Measurements from ENCODE around the gene ARSB.

The ARSB gene

GRCh38 chr5:78838753-78839152 is 146.4 kb downstream of the ARSB start:
- Histone ChIP-seq H3K36me3 (ENCODE audit: control insufficient read depth, insufficient read depth, low read length) (peaks cover 1% of the 10 kb centered on the region; the same call in 1 of the 2 replicates), H3K27me3 (replicated peaks; ENCODE audit: control insufficient read depth, insufficient read depth, low read length) (no peaks in the 10 kb centered on the region), H3K4me3 (replicated peaks; ENCODE audit: low read depth, low read length) (no peak overlapping the region)
- no peak for DNase-seq (ENCODE audit: extremely low read depth, insufficient read length)
- TF ChIP-seq CTCF (IDR thresholded peaks at IDR 0.05; ENCODE audit: insufficient read depth, low read length, poor library complexity, severe bottlenecking): no peak

- TF ChIP-seq CTCF (IDR thresholded peaks at IDR 0.05; ENCODE audit: insufficient read depth, low read length, poor library complexity, severe bottlenecking): no peak
- H3K4me3 ChIP-seq (replicated peaks; ENCODE audit: low read depth, low read length): no peak overlapping the region
- H3K36me3 ChIP-seq (ENCODE audit: control insufficient read depth, insufficient read depth, low read length): peaks cover 1% of the 10 kb centered on the region; the same call in 1 of the 2 replicates
- no peaks in the 10 kb centered on the region for H3K27me3 ChIP-seq (replicated peaks; ENCODE audit: control insufficient read depth, insufficient read depth, low read length)
- no peak for DNase-seq (ENCODE audit: extremely low read depth, insufficient read length)
Measured at GRCh38 chr5:78837836-78838235, 147.3 kb downstream of the ARSB start.

DNA sequence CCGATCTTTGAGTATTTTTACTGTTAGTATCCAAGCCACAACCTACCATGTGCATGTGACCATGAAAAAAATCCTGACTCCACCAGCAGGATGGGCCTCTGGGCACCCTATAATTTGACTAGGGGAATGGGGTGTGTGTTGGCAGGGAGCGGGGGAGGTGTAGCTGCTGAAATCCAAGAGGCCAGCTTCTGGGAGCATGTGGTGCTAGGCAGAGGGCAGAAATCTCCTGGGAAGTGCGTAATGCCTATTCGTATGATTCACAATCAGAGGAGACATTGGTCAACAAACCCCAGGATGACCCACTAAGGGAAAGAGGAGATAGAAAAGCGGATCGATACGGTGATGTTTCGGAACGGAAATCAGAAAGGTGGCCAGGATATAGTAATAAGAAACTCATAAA is 149.9 kb downstream of the ARSB start:
- Histone ChIP-seq H3K36me3 (ENCODE audit: control insufficient read depth, insufficient read depth, low read length) (peaks cover 1% of the 10 kb centered on the region; the same call in 1 of the 2 replicates), H3K4me3 (replicated peaks; ENCODE audit: low read depth, low read length) (no peak overlapping the region), H3K27me3 (replicated peaks; ENCODE audit: control insufficient read depth, insufficient read depth, low read length) (no peaks in the 10 kb centered on the region)
- no peak for DNase-seq (ENCODE audit: extremely low read depth, insufficient read length)
- no peak for TF ChIP-seq CTCF (IDR thresholded peaks at IDR 0.05; ENCODE audit: insufficient read depth, low read length, poor library complexity, severe bottlenecking)

- TF ChIP-seq CTCF (IDR thresholded peaks at IDR 0.05; ENCODE audit: insufficient read depth, low read length, poor library complexity, severe bottlenecking): no peak
- H3K4me3 ChIP-seq (replicated peaks; ENCODE audit: low read depth, low read length): no peak overlapping the region
- H3K36me3 ChIP-seq (ENCODE audit: control insufficient read depth, insufficient read depth, low read length): peaks cover 1% of the 10 kb centered on the region; the same call in 1 of the 2 replicates
- no peaks in the 10 kb centered on the region for H3K27me3 ChIP-seq (replicated peaks; ENCODE audit: control insufficient read depth, insufficient read depth, low read length)
- no peak for DNase-seq (ENCODE audit: extremely low read depth, insufficient read length)
Measured at GRCh38 chr5:78833284-78833683, 151.8 kb downstream of the ARSB start.

- Histone ChIP-seq H3K27me3 (replicated peaks; ENCODE audit: control insufficient read depth, insufficient read depth, low read length) (no peaks in the 10 kb centered on the region), H3K4me3 (replicated peaks; ENCODE audit: low read depth, low read length) (no peak overlapping the region), H3K36me3 (ENCODE audit: control insufficient read depth, insufficient read depth, low read length) (no peaks in the 10 kb centered on the region; the same call in 1 of the 2 replicates)
- no peak for DNase-seq (ENCODE audit: extremely low read depth, insufficient read length)
- TF ChIP-seq CTCF (IDR thresholded peaks at IDR 0.05; ENCODE audit: insufficient read depth, low read length, poor library complexity, severe bottlenecking): no peak
Measured at GRCh38 chr5:78830528-78831046, 154.5 kb downstream of the ARSB start.

All from GM06990 (cell line).